Spleen (tissue), 11 donors: Measurements from ENCODE around the gene PRKACA. TPM values are rescaled to one million over a fixed set of nuclear protein-coding genes. Genes with fewer than 3 reads are reported as not detected.

Experiments
- DNase-seq: peaks from one replicate; pipeline ENCODE4 v3.0.0-alpha.2; 2020
- H3K27ac ChIP-seq, 8 donors: fragments of 200-600 bp; sonication (generic) in 7 of 8; 1 replicate in 4 of 8; 2 replicates in 4 of 8; pipeline versions ENCODE4 v1.5.0 to v1.8.0; 2016 to 2021; ENCODE audit warnings: inconsistent platforms in 4 of 8, mild to moderate bottlenecking in 4 of 8, moderate library complexity in 1 of 8
- H3K27me3 ChIP-seq, 7 donors: fragments of 200-600 bp; sonication (generic) in 6 of 7; replicated peaks in 1 of 7; 1 replicate in 4 of 7; 2 replicates in 3 of 7; pipeline versions ENCODE4 v1.5.0 to v1.8.0; 2016 to 2021; ENCODE audit warnings: inconsistent platforms in 3 of 7, mild to moderate bottlenecking in 1 of 7
- H3K36me3 ChIP-seq, 6 donors: fragments of 200-600 bp; sonication (generic) in 5 of 6; 1 replicate in 4 of 6; 2 replicates in 2 of 6; pipeline versions ENCODE4 v1.5.0 to v1.8.0; 2016 to 2021; ENCODE audit warnings: inconsistent platforms in 2 of 6
- H3K4me1 ChIP-seq, 6 donors: fragments of 200-600 bp; sonication (generic) in 5 of 6; 1 replicate in 3 of 6; 2 replicates in 3 of 6; pipeline versions ENCODE4 v1.5.0 to v1.8.0; 2016 to 2021; ENCODE audit warnings: inconsistent platforms in 3 of 6
- H3K4me3 ChIP-seq, 8 donors: fragments of 200-600 bp; sonication (generic) in 7 of 8; 1 replicate in 4 of 8; 2 replicates in 4 of 8; pipeline versions ENCODE4 v1.5.0 to v1.8.0; 2016 to 2021; ENCODE audit warnings: inconsistent platforms in 4 of 8, mild to moderate bottlenecking in 4 of 8, moderate library complexity in 2 of 8
- H3K9me3 ChIP-seq, 8 donors: fragments of 200-600 bp; sonication (generic) in 7 of 8; 1 replicate in 4 of 8; 2 replicates in 4 of 8; pipeline versions ENCODE4 v1.5.0 to v1.8.0; 2016 to 2021; ENCODE audit warnings: inconsistent platforms in 4 of 8
- CTCF ChIP-seq, 11 experiments: fragments of 200-600 bp in 7 of 11; fragments of 450-650 bp in 4 of 11; sonication (generic) in 4 of 11; IDR thresholded peaks in 8 of 11; conservative IDR thresholded peaks in 3 of 11; 1 replicate in 7 of 11; 2 replicates in 4 of 11; pipeline versions ENCODE4 v1.4.0 to v1.8.0; 2016 to 2021; ENCODE audit warnings: antibody characterized with exemption in 11 of 11, inconsistent platforms in 4 of 11, mild to moderate bottlenecking in 1 of 11
- POLR2A ChIP-seq, 3 donors: fragments of 450-650 bp; IDR thresholded peaks; one replicate each; pipeline ENCODE4 v1.5.1; 2017; ENCODE audit warnings: antibody characterized with exemption in 3 of 3, mild to moderate bottlenecking in 1 of 3
- POLR2AphosphoS5 ChIP-seq, 3 donors: sonication (generic); formaldehyde crosslinking; IDR thresholded peaks; one replicate each; pipeline ENCODE4 v1.5.1; 2017; ENCODE audit warnings: antibody characterized with exemption in 3 of 3
- WGBS, 5 donors: extraction: QIAGEN DNeasy Blood & Tissue Kit in 3 of 5; methylation state at CpG; one replicate each; pipeline versions ENCODE4 v1.1.5 to v1.1.7; 2013 to 2018; 5-methylcytosine and 5-hydroxymethylcytosine counted together
- intact Hi-C: fragments of 100-400 bp; cut with DNase I; formaldehyde crosslinking; loops from one replicate; pipeline ENCODE4 v1.15.0; 2023; ENCODE audit warnings: low total_unique reads
- polyA plus RNA-seq, 3 donors: library from polyadenylated mRNA; stranded (reverse); fragments of 200-250 nt; gene quantifications; one replicate each; pipeline ENCODE4 v1.2.1, GENCODE V29; 2013
- total RNA-seq, 7 donors: library from RNA; depleted of rRNA in 3 of 7; stranded (reverse); fragments of >200 nt in 3 of 7; fragmentation: NEBNext Ultra II Directional in 4 of 7; extraction: Animal tissue kit (Norgen Biotek cat#: 25700) in 4 of 7; gene quantifications; one replicate each; pipeline versions ENCODE4 v1.1.0 to v1.2.1, GENCODE V29; 2016 to 2021
- donor health status: healthy with polysubstance abuse.
- donor health status: DM: no; HTN: no; CAD: no; lungs with moderate emphysema.
- donor health status: DM: no; HTN: no; CAD: no.
- donor health status: Bipolar disorder and iron deficiency.
- donor health status: healthy.
- donor health status: DM: no; HTN: no; CAD: no.
- donor health status: DM: yes; HTN: yes; CAD: no.

Gene PRKACA
- total and polyA plus RNA-seq, 10 donors = 26.6 to 256 (median 109) TPM

- TF ChIP-seq POLR2AphosphoS5 (IDR thresholded peaks at IDR 0.05) (peak in 1 of 3 donors; percentile 6), CTCF (IDR thresholded peaks at IDR 0.05 in 8 of 11, conservative IDR thresholded peaks at IDR 0.05 in 3 of 11) (no peak)
- peak overlapping the region in 7 of 8 donors; percentile 15 to 88 (median 81) for H3K27ac ChIP-seq
- H3K36me3 ChIP-seq = peaks cover 0 to 37% (median 9%) of the 10 kb centered on the region in 6 donors
- 88 to 94% (median 93%) methylated on average over 34 to 47 of the region's 47 CpGs; no CpG with 5 or more reads in 1 of the 5 donors for WGBS, 5 donors
- no peaks in the 10 kb centered on the region for H3K27me3 ChIP-seq
- H3K4me3 ChIP-seq = no peak overlapping the region
- intact Hi-C loops = no loop called here
- peaks cover 23 to 52% (median 39%) of the 10 kb centered on the region in 6 donors for H3K4me1 ChIP-seq
- DNase-seq = no peak
- no peaks in the 10 kb centered on the region for H3K9me3 ChIP-seq
These were observed 33.5 kb upstream of the PRKACA start for GRCh38 chr19:14150770-14151661.

- H3K36me3 ChIP-seq = peaks cover 0 to 28% (median 2%) of the 10 kb centered on the region in 6 donors
- H3K4me3 ChIP-seq = peak overlapping the region in 4 of 8 donors; percentile 12 to 46 (median 13)
- H3K9me3 ChIP-seq = no peaks in the 10 kb centered on the region
- peak overlapping the region; percentile 61 to 88 (median 78) for H3K27ac ChIP-seq
- intact Hi-C loops = no loop called here
- no peaks in the 10 kb centered on the region for H3K27me3 ChIP-seq
- H3K4me1 ChIP-seq = peaks cover 23 to 57% (median 39%) of the 10 kb centered on the region in 6 donors
- TF ChIP-seq CTCF (IDR thresholded peaks at IDR 0.05 in 8 of 11, conservative IDR thresholded peaks at IDR 0.05 in 3 of 11) = no peak
- no peak for TF ChIP-seq POLR2A (IDR thresholded peaks at IDR 0.05)
- no peak for TF ChIP-seq POLR2AphosphoS5 (IDR thresholded peaks at IDR 0.05)
- WGBS, 5 donors = 53 to 68% (median 60%) methylated on average over 7 to 10 of the region's 10 CpGs
- no peak for DNase-seq
These were observed 32.6 kb upstream of the PRKACA start for GRCh38 chr19:14150041-14150769.

GRCh38 chr19:14149509-14149994 lies 32.0 kb upstream of the PRKACA start:
- peak overlapping the region; percentile 61 to 88 (median 78) for H3K27ac ChIP-seq
- WGBS, 5 donors = 3 to 12% (median 3%) methylated on average over 21 of the region's 21 CpGs
- H3K4me1 ChIP-seq = peaks cover 23 to 58% (median 39%) of the 10 kb centered on the region in 6 donors

More at GRCh38 chr19:14149509-14149994, 32.0 kb upstream of the PRKACA start:
- Histone ChIP-seq H3K36me3 (peaks cover 0 to 22% (median 0%) of the 10 kb centered on the region in 6 donors), H3K27me3 (no peaks in the 10 kb centered on the region), H3K4me3 (peak overlapping the region in 5 of 8 donors; percentile 12 to 46 (median 13)), H3K9me3 (no peaks in the 10 kb centered on the region)
- peak in 2 of 3 donors; percentile 29 to 41 for TF ChIP-seq POLR2AphosphoS5 (IDR thresholded peaks at IDR 0.05)
- no peak for TF ChIP-seq POLR2A (IDR thresholded peaks at IDR 0.05)
- TF ChIP-seq CTCF (IDR thresholded peaks at IDR 0.05 in 8 of 11, conservative IDR thresholded peaks at IDR 0.05 in 3 of 11) = no peak
- intact Hi-C loops = no loop called here
- peak; percentile 87 for DNase-seq
